Measurements from ENCODE around the gene AP4E1.

- TF ChIP-seq SUZ12 (IDR thresholded peaks at IDR 0.05; ENCODE audit: extremely low read depth, insufficient read depth, insufficient read length): no peak
- TF ChIP-seq YY1 (IDR thresholded peaks at IDR 0.05; ENCODE audit: insufficient read depth, insufficient read length): no peak
- no peak for TF ChIP-seq ZNF274 (IDR thresholded peaks at IDR 0.05; ENCODE audit: low read depth, low read length)
Observed at GRCh38 chr15:51025454-51025846, 117.0 kb downstream of the AP4E1 start.
